GM21528 (cell line): ENCODE results near the gene CCL24.
"Not testable (repeated sequence)": the region's sequence is repeated elsewhere in the genome, so short reads cannot be mapped to it uniquely, and the experiment has no call there.

ENCODE experiments used
- ATAC-seq: cut with Tn5 transposase; IDR thresholded peaks from one replicate; pipeline ENCODE4 v1.9.1; 2021; ENCODE audit warnings: mild to moderate bottlenecking, moderate library complexity; ENCODE audit not compliant: unreplicated experiment, low FRiP score

Gene CCL24

DNA sequence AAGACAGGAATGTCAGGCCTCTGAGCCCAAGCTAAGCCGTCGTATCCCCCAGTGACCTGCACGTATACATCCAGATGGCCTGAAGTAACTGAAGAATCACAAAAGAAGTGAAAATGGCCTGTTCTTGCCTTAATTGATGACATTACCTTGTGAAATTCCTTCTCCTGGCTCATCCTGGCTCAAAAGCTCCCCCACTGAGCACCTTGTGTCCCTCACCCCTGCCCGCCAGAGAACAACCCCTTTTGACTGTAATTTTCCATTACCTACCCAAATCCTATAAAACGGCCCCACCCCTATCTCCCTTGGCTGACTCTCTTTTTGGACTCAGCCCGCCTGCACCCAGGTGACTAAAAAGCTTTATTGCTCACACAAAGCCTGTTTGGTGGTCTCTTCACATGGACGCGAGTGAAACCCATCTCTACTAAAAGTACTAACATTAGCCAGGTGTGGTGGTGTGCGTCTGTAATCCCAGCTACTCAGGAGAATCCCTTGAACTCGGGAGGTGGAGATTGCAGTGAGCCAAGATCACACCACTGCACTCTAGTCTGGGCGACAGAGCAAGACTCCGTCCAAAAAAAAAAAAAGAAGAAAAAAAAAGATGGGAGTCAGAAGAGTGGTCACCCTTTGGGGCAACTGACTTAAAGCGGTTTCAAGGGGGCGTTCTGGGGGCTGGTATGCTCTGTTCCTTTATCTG lies 25.3 kb downstream of the CCL24 start:
- ATAC-seq, result not testable (repeated sequence)

DNA sequence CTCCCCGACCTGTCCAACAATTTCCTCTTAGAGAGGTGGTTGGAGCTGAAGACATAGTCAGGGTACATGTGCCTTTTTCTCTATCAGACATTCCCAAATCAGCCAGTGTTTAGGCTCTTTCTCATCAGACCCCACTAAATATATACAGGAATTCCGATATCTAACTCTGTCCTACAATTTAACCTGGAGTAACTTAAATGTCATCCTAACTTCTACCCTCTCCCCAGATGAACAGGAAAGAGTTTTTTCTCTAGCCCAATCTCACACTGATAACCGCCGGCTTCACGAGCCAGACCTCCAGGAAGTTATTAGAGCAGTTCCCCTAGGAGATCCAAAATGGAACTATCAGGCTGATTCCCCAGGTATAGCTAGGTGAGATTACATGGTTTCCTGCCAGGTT lies 30.5 kb downstream of the CCL24 start:
- not testable (repeated sequence) for ATAC-seq

DNA sequence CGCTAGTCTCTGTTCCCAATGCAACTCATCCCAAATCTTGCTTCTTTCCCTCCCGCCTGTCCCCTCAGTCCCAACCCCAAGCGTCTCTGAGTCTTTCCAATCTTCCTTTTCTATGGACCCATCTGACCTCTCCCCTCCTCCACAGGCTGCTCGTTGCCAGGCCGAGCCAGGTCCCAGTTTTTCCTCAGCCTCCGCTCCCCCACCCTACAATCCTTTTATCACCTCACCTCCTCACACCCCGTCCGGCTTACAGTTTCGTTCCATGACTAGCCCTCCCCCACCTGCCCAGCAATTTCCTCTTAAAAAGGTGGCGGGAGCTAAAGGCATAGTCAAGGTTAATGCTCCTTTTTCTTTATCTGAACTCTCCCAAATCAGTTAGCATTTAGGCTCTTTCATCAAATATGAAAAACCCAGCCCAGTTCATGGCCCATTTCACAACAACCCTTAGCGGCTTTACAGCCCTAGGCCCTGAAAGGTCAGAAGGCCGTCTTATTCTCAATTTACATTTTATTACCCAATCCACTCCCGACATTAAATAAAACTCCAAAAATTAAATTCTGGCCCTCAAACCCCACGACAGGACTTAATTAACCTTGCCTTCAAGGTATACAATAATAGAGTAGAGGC lies 32.8 kb downstream of the CCL24 start:
- not testable (repeated sequence) for ATAC-seq

DNA sequence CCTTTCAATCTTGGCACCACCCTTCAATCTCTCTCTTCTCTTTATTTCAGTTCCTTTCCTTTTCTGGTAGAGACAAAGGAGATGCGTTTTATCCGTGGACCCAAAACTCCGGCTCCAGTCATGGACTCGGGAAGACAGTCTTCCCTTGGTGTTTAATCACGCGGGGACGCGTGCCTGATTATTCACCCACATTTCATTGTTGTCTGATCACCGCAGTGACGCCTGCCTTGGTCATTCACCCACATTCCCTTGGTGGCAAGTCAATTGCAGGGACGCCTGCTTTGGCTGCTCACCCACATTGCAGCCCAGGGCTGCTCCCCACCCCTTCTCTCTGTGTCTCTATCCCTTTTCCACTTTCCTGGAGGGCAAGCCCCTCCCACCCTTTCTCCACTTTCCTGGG lies 34.1 kb downstream of the CCL24 start:
- ATAC-seq, result not testable (repeated sequence)

DNA sequence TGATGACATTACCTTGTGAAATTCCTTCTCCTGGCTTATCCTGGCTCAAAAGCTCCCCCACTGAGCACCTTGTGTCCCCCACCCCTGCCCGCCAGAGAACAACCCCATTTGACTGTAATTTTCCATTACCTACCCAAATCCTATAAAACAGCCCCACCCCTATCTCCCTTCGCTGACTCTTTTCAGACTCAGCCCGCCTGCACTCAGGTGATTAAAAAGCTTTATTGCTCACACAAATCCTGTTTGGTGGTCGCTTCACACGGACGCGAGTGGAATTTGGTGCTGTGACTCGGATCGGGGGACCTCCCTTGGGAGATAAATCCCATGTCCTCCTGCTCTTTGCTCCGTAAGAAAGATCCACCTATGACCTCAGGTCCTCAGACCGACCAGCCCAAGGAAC lies 34.6 kb downstream of the CCL24 start:
- not testable (repeated sequence) for ATAC-seq

DNA sequence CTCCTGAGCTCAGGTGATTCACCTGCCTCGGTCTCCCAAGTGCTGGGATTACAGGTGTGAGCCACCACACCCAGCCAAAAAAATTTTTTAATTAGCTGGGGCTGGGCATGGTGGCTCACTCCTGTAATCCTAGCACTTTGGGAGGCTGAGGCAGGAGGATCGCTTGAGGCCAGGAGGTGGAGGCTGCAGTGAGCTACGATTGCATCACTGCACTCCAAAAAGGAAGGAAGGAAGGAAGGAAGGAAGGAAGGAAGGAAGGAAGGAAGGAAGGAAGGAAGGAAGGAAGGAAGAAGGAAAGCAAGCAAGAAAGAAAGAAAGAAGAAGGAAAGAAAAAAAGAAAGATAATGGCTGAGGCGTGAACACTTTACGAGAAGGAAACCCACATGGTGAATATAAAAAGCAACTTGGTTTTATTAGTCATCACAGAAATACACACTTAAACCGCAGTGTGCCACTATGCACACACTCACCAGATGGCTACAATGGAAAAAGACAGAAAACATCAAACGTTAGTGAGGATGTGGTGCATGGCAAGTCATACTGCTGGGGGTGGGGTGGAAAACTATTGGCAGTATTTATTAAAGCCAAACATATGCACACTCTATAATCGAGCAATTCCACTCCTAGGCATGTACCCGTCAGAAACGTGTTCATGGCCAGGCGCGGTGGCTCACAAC lies 37.2 kb downstream of the CCL24 start:
- ATAC-seq, result no peak

DNA sequence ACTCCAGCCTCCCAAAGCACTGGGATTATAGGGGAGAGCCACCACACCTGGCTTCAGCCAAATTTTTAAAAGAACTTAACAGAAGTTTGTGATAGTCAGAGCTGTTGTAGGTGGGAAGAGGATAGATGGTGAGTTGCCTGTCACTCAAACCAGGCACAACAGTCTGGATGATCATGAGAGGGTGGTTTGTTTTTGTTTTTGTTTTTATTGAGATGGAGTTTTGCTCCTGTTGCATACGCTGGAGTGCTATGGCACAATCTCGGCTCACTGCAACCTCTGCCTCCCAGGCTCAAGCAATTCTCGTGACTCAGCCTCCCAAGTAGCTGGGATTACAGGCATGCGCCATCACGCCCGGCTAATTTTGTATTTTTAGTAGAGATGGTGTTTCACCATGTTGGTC lies 39.6 kb downstream of the CCL24 start:
- ATAC-seq, result not testable (repeated sequence)

DNA sequence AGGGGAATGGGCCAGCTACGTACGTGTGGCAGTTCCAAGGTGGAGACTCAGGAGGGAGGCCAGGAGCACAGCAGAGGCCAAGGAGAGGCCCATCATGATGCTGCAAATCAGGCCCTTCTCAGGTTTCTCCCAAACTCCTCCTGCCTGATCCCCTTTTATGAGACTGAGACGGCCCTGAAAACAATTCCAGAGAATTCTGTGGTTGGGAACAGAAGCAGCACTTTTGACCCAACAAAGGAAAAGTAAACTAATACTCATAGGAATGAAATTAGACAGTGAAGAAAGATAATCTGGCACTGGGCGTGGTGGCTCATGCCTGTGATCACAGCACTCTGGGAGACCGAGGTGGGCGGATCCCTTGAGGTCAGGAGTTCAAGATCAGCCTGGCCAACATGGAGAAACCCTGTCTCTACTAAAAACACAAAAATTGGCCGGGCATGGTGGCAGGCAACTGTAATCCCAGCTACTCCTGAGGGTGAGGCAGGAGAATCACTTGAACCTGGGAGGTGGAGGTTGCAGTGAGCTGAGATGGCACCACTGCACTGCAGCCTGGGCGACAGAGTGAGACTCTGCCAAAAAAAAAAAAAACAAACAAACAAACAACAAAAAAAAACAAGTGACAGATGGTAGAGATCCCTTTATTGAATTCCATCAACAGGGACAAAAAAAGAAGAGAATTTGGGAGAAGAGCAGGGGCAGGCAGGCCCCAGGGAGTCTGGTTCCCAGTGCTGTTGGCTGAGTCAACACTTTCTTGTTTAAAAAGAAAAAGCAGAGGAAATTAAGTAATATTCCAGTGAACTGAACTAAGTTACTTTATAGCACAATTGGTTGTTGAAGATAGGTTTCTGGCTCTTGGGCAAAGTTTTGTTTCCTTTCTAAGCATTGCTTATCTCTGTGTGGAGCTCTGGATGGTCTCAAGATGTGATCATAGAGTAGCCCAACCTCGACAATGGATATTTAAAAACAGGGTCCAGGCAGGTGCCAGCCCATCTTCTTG lies 41.2 kb downstream of the CCL24 start, which contains the start of gene CCL26:
Gene CCL26 (minus strand): TSS at position 131 of the 997 bp plus-strand sequence. CDS start 35 bp downstream, at position 96.
- no peak for ATAC-seq

DNA sequence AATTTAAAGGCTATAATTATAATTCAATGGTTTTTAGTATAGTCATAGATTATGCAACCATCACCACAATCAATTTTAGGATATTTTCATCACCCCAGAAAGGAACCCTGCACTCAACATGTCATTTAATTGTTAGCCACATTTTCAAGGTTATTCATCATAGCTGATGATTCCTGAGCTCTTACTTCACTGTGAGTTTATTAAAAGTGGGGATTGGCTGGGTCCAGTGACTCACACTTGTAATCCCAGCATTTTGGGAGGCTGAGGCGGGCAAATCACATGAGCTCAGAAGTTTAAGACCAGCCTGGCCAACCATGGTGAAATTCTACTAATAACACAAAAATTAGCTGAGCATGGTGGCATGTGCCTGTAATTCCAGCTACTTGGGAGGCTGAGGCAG lies 42.4 kb downstream of the CCL24 start:
- ATAC-seq, result no peak

DNA sequence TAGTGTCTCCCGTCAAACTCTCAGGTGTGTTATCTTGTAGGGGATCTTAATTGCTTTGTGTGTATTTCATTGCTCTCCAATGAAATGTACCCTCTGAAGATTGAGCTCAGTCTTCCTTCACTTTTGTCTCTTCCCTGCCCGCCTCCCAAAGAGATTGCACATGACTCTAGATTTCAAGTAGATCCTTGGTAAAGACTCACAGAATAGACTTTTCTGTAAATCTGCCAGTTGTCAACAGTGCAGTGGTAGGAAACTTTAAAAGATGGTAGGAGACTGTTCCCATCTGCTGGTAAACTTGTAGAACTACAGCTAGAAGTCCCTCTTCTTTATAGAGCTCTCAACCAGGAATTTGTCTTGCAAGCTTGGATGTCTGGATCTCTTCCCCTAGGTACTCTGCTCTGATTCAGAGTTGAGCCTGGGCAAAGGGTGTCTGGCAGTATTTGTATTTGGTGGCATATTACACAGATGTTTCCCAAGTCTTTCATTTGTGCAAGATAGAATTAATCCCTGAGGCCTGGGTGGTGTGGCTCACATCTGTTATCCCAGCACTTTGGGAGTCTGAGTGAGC lies 51.2 kb downstream of the CCL24 start:
- no peak for ATAC-seq

DNA sequence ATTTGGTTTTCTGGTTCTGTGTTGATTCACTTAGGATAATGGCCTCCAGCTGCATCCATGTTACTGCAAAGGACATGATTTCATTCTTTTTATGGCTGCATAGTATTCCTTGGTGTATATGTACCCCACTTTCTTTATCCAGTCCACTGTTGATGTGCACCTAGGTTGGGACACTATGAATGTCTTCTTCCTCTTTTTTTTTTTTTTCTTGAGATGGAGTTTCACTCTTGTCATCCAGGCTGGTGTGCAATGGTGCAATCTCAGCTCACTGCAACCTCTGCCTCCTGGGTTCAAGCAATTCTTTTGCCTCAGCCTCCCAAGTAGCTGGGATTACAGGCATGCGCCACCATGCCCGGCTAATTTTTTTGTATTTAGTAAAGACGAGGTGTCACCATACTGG lies 51.8 kb downstream of the CCL24 start:
- ATAC-seq, result not testable (repeated sequence)
